ENCODE measurements around the gene METTL8. TPM values are rescaled to one million over a fixed set of nuclear protein-coding genes. Genes with fewer than 3 reads are reported as not detected.

Gene METTL8
- total and polyA plus RNA-seq, 2 of the 13 experiments (the other 11 are each of a cell fraction or from before 2014, with no cell fraction given), result 18.6 to 68.2 TPM

DNA sequence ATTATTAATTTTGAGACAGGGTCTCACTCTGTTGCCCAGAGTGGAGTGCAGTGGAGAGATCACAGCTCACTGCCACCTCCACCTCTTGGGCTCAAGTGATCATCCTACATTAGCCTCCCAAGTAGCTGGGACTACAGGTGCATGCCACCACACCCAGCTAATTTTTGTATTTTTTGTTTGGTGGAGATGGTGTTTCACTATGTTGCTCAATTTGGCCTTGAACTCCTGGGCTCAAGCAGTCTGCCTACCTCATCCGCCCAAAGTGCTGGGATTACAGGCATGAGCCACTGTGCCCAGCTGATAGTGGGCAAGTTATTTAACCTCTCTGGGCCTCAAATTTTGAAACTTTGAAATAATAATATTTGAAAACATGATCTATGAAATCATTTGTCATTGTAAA lies 26.7 kb upstream of the METTL8 start (continued):
- TF ChIP-seq ZNF513 (CRISPR knock-in tag; conservative IDR thresholded peaks at IDR 0.05), result no peak

DNA sequence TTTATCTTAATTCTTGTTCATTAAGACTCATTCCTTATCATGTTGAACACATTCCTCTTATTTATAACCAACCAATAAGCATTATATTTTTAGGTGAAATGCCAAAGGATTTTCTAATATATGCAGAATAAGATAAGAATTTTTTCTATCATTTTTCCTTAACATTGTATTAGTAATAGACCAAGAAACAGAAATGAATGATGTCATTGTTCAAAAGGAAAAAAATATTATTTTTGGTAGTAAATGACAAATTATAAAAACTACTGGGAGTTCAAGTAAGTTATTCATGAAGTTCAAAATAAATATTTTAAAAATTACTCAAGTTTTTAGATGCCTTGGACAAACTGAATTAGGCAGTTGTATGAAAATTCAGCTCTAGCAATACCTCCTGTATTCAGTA lies 25.7 kb upstream of the METTL8 start:
- FAIRE-seq, result no peak
- CTCF ChIA-PET (ENCODE audit: low intra/inter-chr PET ratio, low total read pairs), result no interaction called here
- Histone ChIP-seq H3K4me2 (ENCODE audit: low read depth, low read length) (no peak overlapping the region), H3K9ac (ENCODE audit: insufficient read depth, low read depth, low read length) (no peak overlapping the region), H3K9me3 (ENCODE audit: low read length) (no peaks in the 10 kb centered on the region), H3K79me2 (ENCODE audit: insufficient read depth, low read length) (peaks cover 2% of the 10 kb centered on the region), H3K4me1 (ENCODE audit: insufficient read depth, low read length) (no peaks in the 10 kb centered on the region), H4K20me1 (ENCODE audit: insufficient read depth, low read length) (no peaks in the 10 kb centered on the region), H3K27me3 (ENCODE audit: control insufficient read depth in 1 of 2, insufficient read depth in 2 of 2, low read length in 2 of 2) (no peaks in the 10 kb centered on the region), H3K4me3 (replicated peaks in 1 of 3; ENCODE audit: insufficient read depth in 1 of 3, low read depth in 2 of 3, low read length in 3 of 3) (no peak overlapping the region), H3K36me3 (replicated peaks in 1 of 2; ENCODE audit: control insufficient read depth in 1 of 2, insufficient read depth in 2 of 2, low read length in 2 of 2) (peaks cover 7 to 33% of the 10 kb centered on the region in 2 experiments; a peak in 4 of 5 replicates), H3K27ac (ENCODE audit: extremely low read length, insufficient read depth, low read length) (no peak overlapping the region), H2AFZ (ENCODE audit: low read length) (no peak overlapping the region)
- ATAC-seq, result no peak
- in situ Hi-C loops (cut with HindIII; ENCODE audit: extremely low pct_ligation_motif_present, low pct_unique_long_range_greater_than_20kb) (no loop called here), intact Hi-C loops (cut with micrococcal nuclease; ENCODE audit: unreplicated experiment) (no loop called here)
- no TSS peak for BruUV-seq (replicated peaks)
- no peak for DNase-seq (ENCODE audit: low spot score)
- POLR2A ChIA-PET, result interaction anchor here (0.7 kb wide), 1 partner anchor 357 kb away, joined by 3 read pairs; no protein-coding TSS in a partner anchor
- TF ChIP-seq ATF7 (IDR thresholded peaks at IDR 0.05) (peak; percentile 90), ATF7 (CRISPR knock-in tag; IDR thresholded peaks at IDR 0.05) (no peak), ARNT2 (CRISPR knock-in tag; IDR thresholded peaks at IDR 0.05; ENCODE audit: low read depth) (no peak)

DNA sequence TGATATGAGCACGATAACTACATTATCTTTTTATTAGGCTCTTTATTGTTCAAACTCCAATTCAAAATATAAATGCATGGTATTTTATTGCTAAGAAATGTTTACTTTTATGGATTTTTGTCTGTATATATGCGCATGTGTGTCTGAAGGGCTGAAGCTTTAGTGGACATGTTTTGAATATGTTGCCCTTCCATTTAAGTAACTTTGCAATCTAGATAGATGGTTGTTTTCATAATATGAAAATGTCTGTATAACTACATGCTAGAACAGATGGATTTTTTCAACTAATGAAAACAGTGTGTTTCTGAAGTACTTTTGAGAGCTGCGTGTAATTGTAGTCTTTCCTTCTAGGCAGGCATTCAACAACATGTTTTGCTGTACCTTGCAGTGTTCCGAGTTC lies 19.0 kb upstream of the METTL8 start:
- H3K79me2 ChIP-seq (ENCODE audit: insufficient read depth, low read length), result peaks cover 2% of the 10 kb centered on the region
- no peak overlapping the region for H3K4me3 ChIP-seq (replicated peaks in 1 of 3; ENCODE audit: insufficient read depth in 1 of 3, low read depth in 2 of 3, low read length in 3 of 3)
- no peaks in the 10 kb centered on the region for H3K4me1 ChIP-seq (ENCODE audit: insufficient read depth, low read length)
- no peaks in the 10 kb centered on the region for H4K20me1 ChIP-seq (ENCODE audit: insufficient read depth, low read length)
- no peak overlapping the region for H3K9ac ChIP-seq (ENCODE audit: insufficient read depth, low read depth, low read length)
- TF ChIP-seq ZNF224 (CRISPR knock-in tag; IDR thresholded peaks at IDR 0.05) (no peak), ZNF674 (CRISPR knock-in tag; IDR thresholded peaks at IDR 0.05; ENCODE audit: low read depth) (no peak), PHF8 (CRISPR knock-in tag; IDR thresholded peaks at IDR 0.05) (no peak), SCMH1 (CRISPR knock-in tag; IDR thresholded peaks at IDR 0.05; ENCODE audit: borderline replicate concordance) (no peak), GFI1 (CRISPR knock-in tag; IDR thresholded peaks at IDR 0.05; ENCODE audit: borderline replicate concordance) (no peak), KAT7 (CRISPR knock-in tag; IDR thresholded peaks at IDR 0.05; ENCODE audit: borderline replicate concordance) (no peak)
- WGBS (ENCODE audit: low lambda C conversion rate), result over 99% methylated on average over 4 of the region's 4 CpGs
- no peak overlapping the region for H3K4me2 ChIP-seq (ENCODE audit: low read depth, low read length)
- ChIA-PET CTCF (ENCODE audit: low intra/inter-chr PET ratio, low total read pairs) (no interaction called here), POLR2A (no interaction called here)
- DNase-seq (ENCODE audit: low spot score) (no peak), FAIRE-seq (no peak), ATAC-seq (no peak)
- peaks cover 7 to 42% of the 10 kb centered on the region in 2 experiments for H3K36me3 ChIP-seq (replicated peaks in 1 of 2; ENCODE audit: control insufficient read depth in 1 of 2, insufficient read depth in 2 of 2, low read length in 2 of 2)
- H3K27me3 ChIP-seq (ENCODE audit: control insufficient read depth in 1 of 2, insufficient read depth in 2 of 2, low read length in 2 of 2), result no peaks in the 10 kb centered on the region
- no peak overlapping the region for H2AFZ ChIP-seq (ENCODE audit: low read length)
- no peaks in the 10 kb centered on the region for H3K9me3 ChIP-seq (ENCODE audit: low read length)
- intact Hi-C loops (cut with micrococcal nuclease; ENCODE audit: unreplicated experiment) (no loop called here), in situ Hi-C loops (cut with HindIII; ENCODE audit: extremely low pct_ligation_motif_present, low pct_unique_long_range_greater_than_20kb) (no loop called here)
- BruUV-seq (replicated peaks), result no TSS peak
- no peak overlapping the region for H3K27ac ChIP-seq (ENCODE audit: extremely low read length, insufficient read depth, low read length)

Data from HepG2 (cell line).